WTC11 (cell line): ENCODE data around the gene SPOCK1. TPM values are rescaled to one million over a fixed set of nuclear protein-coding genes. Genes with fewer than 3 reads are reported as not detected.

ENCODE experiments used
- ATAC-seq: fragments of 200-7000 bp; cut with Tn5 transposase; 2 replicates; pipeline ENCODE4 v1.10.0; 2021; ENCODE audit warnings: mild to moderate bottlenecking, moderate library complexity
- CTCF ChIA-PET: fragments of 300-600 bp; sonication (Branson Sonifier 250); formaldehyde crosslinking; loops from one replicate; lab custom pipeline; 2021; ENCODE audit warnings: antibody characterized with exemption; lab: Charles Lee
- POLR2A ChIA-PET: fragments of 350-600 bp; sonication (Branson Sonifier 250); formaldehyde crosslinking; loops from one replicate; lab custom pipeline; 2021; ENCODE audit warnings: antibody characterized with exemption; lab: Charles Lee
- DNase-seq: peaks from one replicate; pipeline ENCODE4 v3.0.0; 2021; ENCODE audit warnings: low spot score
- H3K27ac Mint-ChIP-seq: 2 replicates; pipeline ENCODE4 v1.8.0; 2021; ENCODE audit warnings: mixed read lengths
- H3K27me3 Mint-ChIP-seq: 2 replicates; pipeline ENCODE4 v1.8.0; 2021; ENCODE audit warnings: low read depth, mild to moderate bottlenecking, moderate library complexity, mixed read lengths
- H3K36me3 Mint-ChIP-seq: 2 replicates; pipeline ENCODE4 v1.8.0; 2021; ENCODE audit warnings: mixed read lengths
- H3K4me1 Mint-ChIP-seq: 2 replicates; pipeline ENCODE4 v1.8.0; 2022; ENCODE audit warnings: mixed read lengths
- H3K4me3 Mint-ChIP-seq: 2 replicates; pipeline ENCODE4 v1.8.0; 2021; ENCODE audit warnings: mild to moderate bottlenecking, moderate library complexity, mixed read lengths
- H3K9me3 Mint-ChIP-seq: 2 replicates; pipeline ENCODE4 v1.8.0; 2021; ENCODE audit warnings: mixed read lengths
- AFF4 ChIP-seq: sonication (generic); formaldehyde crosslinking; IDR thresholded peaks from 2 replicates; pipeline ENCODE4 v1.8.1; 2023; ENCODE audit warnings: mild to moderate bottlenecking, missing genetic modification reagents, borderline replicate concordance
- ATF2 ChIP-seq: sonication (generic); formaldehyde crosslinking; IDR thresholded peaks from 2 replicates; pipeline ENCODE4 v1.8.1; 2022; ENCODE audit warnings: low read depth, missing genetic modification reagents, borderline replicate concordance
- ETV6 ChIP-seq: sonication (generic); formaldehyde crosslinking; IDR thresholded peaks from 2 replicates; pipeline ENCODE4 v1.8.1; 2022; ENCODE audit warnings: mild to moderate bottlenecking, missing genetic modification reagents
- GTF2I ChIP-seq: fragments of 250-450 bp; sonication (Bioruptor Pico); conservative IDR thresholded peaks from 2 replicates; pipeline ENCODE4 v1.4.0; 2021; ENCODE audit warnings: mild to moderate bottlenecking
- IRF2 ChIP-seq: sonication (generic); formaldehyde crosslinking; IDR thresholded peaks from 2 replicates; pipeline ENCODE4 v1.8.0; 2022; ENCODE audit warnings: low read depth, missing genetic modification reagents, borderline replicate concordance
- KAT7 ChIP-seq: sonication (generic); formaldehyde crosslinking; IDR thresholded peaks from 2 replicates; pipeline ENCODE4 v1.8.1; 2023; ENCODE audit warnings: missing genetic modification reagents, mild to moderate bottlenecking, borderline replicate concordance
- MYBL2 ChIP-seq: sonication (generic); formaldehyde crosslinking; IDR thresholded peaks from 2 replicates; pipeline ENCODE4 v1.8.1; 2023; ENCODE audit warnings: mild to moderate bottlenecking, moderate library complexity, missing genetic modification reagents
- SMAD4 ChIP-seq: sonication (generic); formaldehyde crosslinking; IDR thresholded peaks from 2 replicates; pipeline ENCODE4 v1.8.0; 2022; ENCODE audit warnings: mild to moderate bottlenecking, missing genetic modification reagents
- TCF7 ChIP-seq: sonication (generic); formaldehyde crosslinking; IDR thresholded peaks from 2 replicates; pipeline ENCODE4 v1.8.0; 2022; ENCODE audit warnings: mild to moderate bottlenecking, low read depth, missing genetic modification reagents, moderate library complexity
- TEAD4 ChIP-seq: sonication (generic); formaldehyde crosslinking; IDR thresholded peaks from 2 replicates; pipeline ENCODE4 v1.8.0; 2022; ENCODE audit warnings: mild to moderate bottlenecking, missing genetic modification reagents
- ZNF263 ChIP-seq: sonication (generic); formaldehyde crosslinking; IDR thresholded peaks from 2 replicates; pipeline ENCODE4 v1.8.1; 2022; ENCODE audit warnings: low read depth, mild to moderate bottlenecking, moderate library complexity, missing genetic modification reagents
- ZNF317 ChIP-seq: sonication (generic); formaldehyde crosslinking; IDR thresholded peaks from 2 replicates; pipeline ENCODE4 v1.8.1; 2023; ENCODE audit warnings: low read depth, mild to moderate bottlenecking, moderate library complexity, missing genetic modification reagents, borderline replicate concordance
- ZNF416 ChIP-seq: fragments of 250-450 bp; sonication (Bioruptor Pico); IDR thresholded peaks from 2 replicates; pipeline ENCODE4 v1.9.0; 2021; ENCODE audit warnings: mild to moderate bottlenecking, inconsistent platforms
- ZNF512 ChIP-seq: sonication (generic); formaldehyde crosslinking; IDR thresholded peaks from 2 replicates; pipeline ENCODE4 v1.8.1; 2022; ENCODE audit warnings: missing genetic modification reagents, borderline replicate concordance
- ZSCAN18 ChIP-seq: fragments of 250-450 bp; sonication (Bioruptor Pico); IDR thresholded peaks from 2 replicates; pipeline ENCODE4 v2.1.2; 2022; ENCODE audit warnings: mild to moderate bottlenecking, moderate library complexity
- total RNA-seq: library from RNA; stranded (reverse); gene quantifications from 3 replicates; pipeline ENCODE4 v1.2.3, GENCODE V29; 2021

The SPOCK1 gene
- total RNA-seq, 1 experiment from 2014 or later: 15.2 TPM

- Mint-ChIP-seq H3K36me3 (no peaks in the 10 kb centered on the region), H3K4me3 (no peak overlapping the region), H3K4me1 (peaks cover 33% of the 10 kb centered on the region), H3K27ac (no peak overlapping the region), H3K27me3 (peaks cover 3% of the 10 kb centered on the region; the same call in 1 of the 2 replicates), H3K9me3 (no peaks in the 10 kb centered on the region)
- CTCF ChIA-PET: interaction anchor here (0.6 kb wide), 1 partner anchor 38 kb away, joined by 3 read pairs; no protein-coding TSS in a partner anchor
- ATAC-seq: no peak
- POLR2A ChIA-PET: no interaction called here
- no peak for DNase-seq
- TF ChIP-seq KAT7 (CRISPR knock-in tag): no peak
- TF ChIP-seq IRF2 (CRISPR knock-in tag): no peak
- no peak for TF ChIP-seq ATF2
- TF ChIP-seq ETV6 (CRISPR knock-in tag): no peak
- TF ChIP-seq ZNF263 (CRISPR knock-in tag): no peak
- TF ChIP-seq ZNF512: no peak
- no peak for TF ChIP-seq ZNF317
- TF ChIP-seq TEAD4 (CRISPR knock-in tag): no peak
- TF ChIP-seq ZNF416 (CRISPR knock-in tag): no peak
- TF ChIP-seq TCF7 (CRISPR knock-in tag): no peak
- no peak for TF ChIP-seq ZSCAN18 (CRISPR knock-in tag)
- no peak for TF ChIP-seq AFF4 (CRISPR knock-in tag)
Observed at GRCh38 chr5:137207023-137207760, 291.9 kb downstream of the SPOCK1 start.

GRCh38 chr5:137206030-137206715, 293.0 kb downstream of the SPOCK1 start:
- CTCF ChIA-PET: interaction anchor here (1.4 kb wide), 1 partner anchor 131 kb away, joined by 5 read pairs; no protein-coding TSS in a partner anchor
- DNase-seq (no peak), ATAC-seq (no peak)
- Mint-ChIP-seq H3K4me3 (no peak overlapping the region), H3K9me3 (no peaks in the 10 kb centered on the region), H3K36me3 (no peaks in the 10 kb centered on the region), H3K27ac (no peak overlapping the region), H3K27me3 (peaks cover 3% of the 10 kb centered on the region; the same call in 1 of the 2 replicates), H3K4me1 (peaks cover 44% of the 10 kb centered on the region)
- TF ChIP-seq SMAD4: no peak
- TF ChIP-seq MYBL2 (CRISPR knock-in tag): no peak
- TF ChIP-seq GTF2I: no peak
- POLR2A ChIA-PET: no interaction called here
